ENCODE measurements around the gene CPED1. TPM values are rescaled to one million over a fixed set of nuclear protein-coding genes. Genes with fewer than 3 reads are reported as not detected.

Gene CPED1
- total and polyA plus RNA-seq, 10 of the 15 experiments (the other 5 are each of a cell fraction or from before 2014, with no cell fraction given) = 0.01 to 0.77 (median 0.10) TPM; not detected in 1

DNA sequence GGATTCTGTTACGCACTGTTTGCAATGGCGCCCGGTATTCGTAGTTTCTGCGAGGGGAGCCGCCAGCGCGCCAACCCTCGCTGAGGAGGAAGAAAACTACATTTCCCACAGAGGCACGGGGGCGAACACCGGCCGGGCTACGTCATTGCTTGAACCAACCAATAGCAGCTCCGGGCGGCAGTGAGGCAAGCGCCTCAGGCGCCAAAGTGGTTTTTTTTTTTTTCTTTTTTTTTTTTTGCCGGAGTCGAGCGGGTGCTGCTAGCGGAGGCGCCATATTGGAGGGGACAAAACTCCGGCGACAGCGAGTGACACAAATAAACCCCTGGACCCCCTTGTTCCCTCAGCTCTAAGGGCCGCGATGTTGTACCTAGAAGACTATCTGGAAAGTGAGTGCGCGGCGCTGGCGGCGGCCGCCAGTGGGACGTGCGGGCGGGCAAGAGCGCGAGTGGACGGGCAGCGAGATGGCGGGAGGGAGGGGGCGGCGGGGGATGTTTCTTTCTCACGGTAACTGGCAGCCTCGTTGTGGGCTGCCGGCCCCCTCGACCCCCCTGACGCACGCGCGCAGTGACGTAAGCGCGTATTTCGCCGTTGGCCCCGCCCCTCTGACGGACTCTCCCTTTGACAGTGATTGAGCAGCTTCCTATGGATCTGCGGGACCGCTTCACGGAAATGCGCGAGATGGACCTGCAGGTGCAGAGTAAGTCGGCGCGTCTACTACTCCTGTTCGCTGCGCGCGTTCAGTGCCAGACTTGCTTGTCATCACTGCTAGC lies 37.8 kb upstream of the CPED1 start, which contains the start of gene ING3 (continued):
- TF ChIP-seq, protein P1, sequence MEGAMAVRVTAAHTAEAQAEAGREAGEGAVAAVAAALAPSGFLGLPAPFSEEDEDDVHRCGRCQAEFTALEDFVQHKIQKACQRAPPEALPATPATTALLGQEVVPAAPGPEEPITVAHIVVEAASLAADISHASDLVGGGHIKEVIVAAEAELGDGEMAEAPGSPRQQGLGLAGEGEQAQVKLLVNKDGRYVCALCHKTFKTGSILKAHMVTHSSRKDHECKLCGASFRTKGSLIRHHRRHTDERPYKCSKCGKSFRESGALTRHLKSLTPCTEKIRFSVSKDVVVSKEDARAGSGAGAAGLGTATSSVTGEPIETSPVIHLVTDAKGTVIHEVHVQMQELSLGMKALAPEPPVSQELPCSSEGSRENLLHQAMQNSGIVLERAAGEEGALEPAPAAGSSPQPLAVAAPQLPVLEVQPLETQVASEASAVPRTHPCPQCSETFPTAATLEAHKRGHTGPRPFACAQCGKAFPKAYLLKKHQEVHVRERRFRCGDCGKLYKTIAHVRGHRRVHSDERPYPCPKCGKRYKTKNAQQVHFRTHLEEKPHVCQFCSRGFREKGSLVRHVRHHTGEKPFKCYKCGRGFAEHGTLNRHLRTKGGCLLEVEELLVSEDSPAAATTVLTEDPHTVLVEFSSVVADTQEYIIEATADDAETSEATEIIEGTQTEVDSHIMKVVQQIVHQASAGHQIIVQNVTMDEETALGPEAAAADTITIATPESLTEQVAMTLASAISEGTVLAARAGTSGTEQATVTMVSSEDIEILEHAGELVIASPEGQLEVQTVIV (IDR thresholded peaks at IDR 0.05; ENCODE audit: borderline replicate concordance, partially characterized antibody) = no peak
- TF ChIP-seq IRF4 (IDR thresholded peaks at IDR 0.05; ENCODE audit: low read depth, low read length) (0 out of 2 replicates have a peak, but pooled peaks have one; percentile 6), POLR2AphosphoS5 (IDR thresholded peaks at IDR 0.05; ENCODE audit: low read length) (peak; percentile 86), KAT2A (conservative IDR thresholded peaks at IDR 0.05; ENCODE audit: control insufficient read depth, low read depth, low read length) (no peak), NR2F1 (conservative IDR thresholded peaks at IDR 0.05) (no peak), PBX3 (IDR thresholded peaks at IDR 0.05; ENCODE audit: insufficient replicate concordance, low read depth, low read length) (peak; percentile 94), ZNF622 (IDR thresholded peaks at IDR 0.05) (no peak), TCF12 (IDR thresholded peaks at IDR 0.05; ENCODE audit: low read depth, low read length) (peak; percentile 84), EGR1 (IDR thresholded peaks at IDR 0.05; ENCODE audit: borderline replicate concordance in 1 of 2, low read depth in 2 of 2, low read length in 2 of 2) (peak; percentile 75 to 100), BMI1 (IDR thresholded peaks at IDR 0.05; ENCODE audit: borderline replicate concordance) (no peak), PML (IDR thresholded peaks at IDR 0.05; ENCODE audit: low read length) (peak; percentile 90), CBX5 (IDR thresholded peaks at IDR 0.05; ENCODE audit: low read depth) (0 out of 2 replicates have a peak, but pooled peaks have one; percentile 15), JUNB (IDR thresholded peaks at IDR 0.05) (0 out of 2 replicates have a peak, but pooled peaks have one; percentile 4)
- TF ChIP-seq, protein P2, sequence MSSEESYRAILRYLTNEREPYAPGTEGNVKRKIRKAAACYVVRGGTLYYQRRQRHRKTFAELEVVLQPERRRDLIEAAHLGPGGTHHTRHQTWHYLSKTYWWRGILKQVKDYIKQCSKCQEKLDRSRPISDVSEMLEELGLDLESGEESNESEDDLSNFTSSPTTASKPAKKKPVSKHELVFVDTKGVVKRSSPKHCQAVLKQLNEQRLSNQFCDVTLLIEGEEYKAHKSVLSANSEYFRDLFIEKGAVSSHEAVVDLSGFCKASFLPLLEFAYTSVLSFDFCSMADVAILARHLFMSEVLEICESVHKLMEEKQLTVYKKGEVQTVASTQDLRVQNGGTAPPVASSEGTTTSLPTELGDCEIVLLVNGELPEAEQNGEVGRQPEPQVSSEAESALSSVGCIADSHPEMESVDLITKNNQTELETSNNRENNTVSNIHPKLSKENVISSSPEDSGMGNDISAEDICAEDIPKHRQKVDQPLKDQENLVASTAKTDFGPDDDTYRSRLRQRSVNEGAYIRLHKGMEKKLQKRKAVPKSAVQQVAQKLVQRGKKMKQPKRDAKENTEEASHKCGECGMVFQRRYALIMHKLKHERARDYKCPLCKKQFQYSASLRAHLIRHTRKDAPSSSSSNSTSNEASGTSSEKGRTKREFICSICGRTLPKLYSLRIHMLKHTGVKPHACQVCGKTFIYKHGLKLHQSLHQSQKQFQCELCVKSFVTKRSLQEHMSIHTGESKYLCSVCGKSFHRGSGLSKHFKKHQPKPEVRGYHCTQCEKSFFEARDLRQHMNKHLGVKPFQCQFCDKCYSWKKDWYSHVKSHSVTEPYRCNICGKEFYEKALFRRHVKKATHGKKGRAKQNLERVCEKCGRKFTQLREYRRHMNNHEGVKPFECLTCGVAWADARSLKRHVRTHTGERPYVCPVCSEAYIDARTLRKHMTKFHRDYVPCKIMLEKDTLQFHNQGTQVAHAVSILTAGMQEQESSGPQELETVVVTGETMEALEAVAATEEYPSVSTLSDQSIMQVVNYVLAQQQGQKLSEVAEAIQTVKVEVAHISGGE (CRISPR knock-in tag; IDR thresholded peaks at IDR 0.05) = no peak
- TF ChIP-seq, protein P3, sequence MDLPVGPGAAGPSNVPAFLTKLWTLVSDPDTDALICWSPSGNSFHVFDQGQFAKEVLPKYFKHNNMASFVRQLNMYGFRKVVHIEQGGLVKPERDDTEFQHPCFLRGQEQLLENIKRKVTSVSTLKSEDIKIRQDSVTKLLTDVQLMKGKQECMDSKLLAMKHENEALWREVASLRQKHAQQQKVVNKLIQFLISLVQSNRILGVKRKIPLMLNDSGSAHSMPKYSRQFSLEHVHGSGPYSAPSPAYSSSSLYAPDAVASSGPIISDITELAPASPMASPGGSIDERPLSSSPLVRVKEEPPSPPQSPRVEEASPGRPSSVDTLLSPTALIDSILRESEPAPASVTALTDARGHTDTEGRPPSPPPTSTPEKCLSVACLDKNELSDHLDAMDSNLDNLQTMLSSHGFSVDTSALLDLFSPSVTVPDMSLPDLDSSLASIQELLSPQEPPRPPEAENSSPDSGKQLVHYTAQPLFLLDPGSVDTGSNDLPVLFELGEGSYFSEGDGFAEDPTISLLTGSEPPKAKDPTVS (IDR thresholded peaks at IDR 0.05; ENCODE audit: low read depth, low read length) = no peak
- TF ChIP-seq, protein P4, sequence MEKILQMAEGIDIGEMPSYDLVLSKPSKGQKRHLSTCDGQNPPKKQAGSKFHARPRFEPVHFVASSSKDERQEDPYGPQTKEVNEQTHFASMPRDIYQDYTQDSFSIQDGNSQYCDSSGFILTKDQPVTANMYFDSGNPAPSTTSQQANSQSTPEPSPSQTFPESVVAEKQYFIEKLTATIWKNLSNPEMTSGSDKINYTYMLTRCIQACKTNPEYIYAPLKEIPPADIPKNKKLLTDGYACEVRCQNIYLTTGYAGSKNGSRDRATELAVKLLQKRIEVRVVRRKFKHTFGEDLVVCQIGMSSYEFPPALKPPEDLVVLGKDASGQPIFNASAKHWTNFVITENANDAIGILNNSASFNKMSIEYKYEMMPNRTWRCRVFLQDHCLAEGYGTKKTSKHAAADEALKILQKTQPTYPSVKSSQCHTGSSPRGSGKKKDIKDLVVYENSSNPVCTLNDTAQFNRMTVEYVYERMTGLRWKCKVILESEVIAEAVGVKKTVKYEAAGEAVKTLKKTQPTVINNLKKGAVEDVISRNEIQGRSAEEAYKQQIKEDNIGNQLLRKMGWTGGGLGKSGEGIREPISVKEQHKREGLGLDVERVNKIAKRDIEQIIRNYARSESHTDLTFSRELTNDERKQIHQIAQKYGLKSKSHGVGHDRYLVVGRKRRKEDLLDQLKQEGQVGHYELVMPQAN (conservative IDR thresholded peaks at IDR 0.05) = peak; percentile 72
- TF ChIP-seq, protein P5, sequence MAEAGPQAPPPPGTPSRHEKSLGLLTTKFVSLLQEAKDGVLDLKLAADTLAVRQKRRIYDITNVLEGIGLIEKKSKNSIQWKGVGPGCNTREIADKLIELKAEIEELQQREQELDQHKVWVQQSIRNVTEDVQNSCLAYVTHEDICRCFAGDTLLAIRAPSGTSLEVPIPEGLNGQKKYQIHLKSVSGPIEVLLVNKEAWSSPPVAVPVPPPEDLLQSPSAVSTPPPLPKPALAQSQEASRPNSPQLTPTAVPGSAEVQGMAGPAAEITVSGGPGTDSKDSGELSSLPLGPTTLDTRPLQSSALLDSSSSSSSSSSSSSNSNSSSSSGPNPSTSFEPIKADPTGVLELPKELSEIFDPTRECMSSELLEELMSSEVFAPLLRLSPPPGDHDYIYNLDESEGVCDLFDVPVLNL (IDR thresholded peaks at IDR 0.05; ENCODE audit: low read depth, low read length) = peak; percentile 46; the same call in 1 of the 2 replicates
